SJSA1 (cell line): ENCODE measurements around the gene DSCAM. TPM values are rescaled to one million over a fixed set of nuclear protein-coding genes. Genes with fewer than 3 reads are reported as not detected.
"Not testable (repeated sequence)": the region's sequence is repeated elsewhere in the genome, so short reads cannot be mapped to it uniquely, and the experiment has no call there.

Source experiments
- DNase-seq, 2 experiments: peaks; one replicate each; pipeline ENCODE4 v3.0.0-alpha.2; 2015 to 2020; ENCODE audit warnings: low spot score in 2 of 2, low read depth in 1 of 2
- H3K27ac ChIP-seq: fragments of 250-450 bp; sonication (Bioruptor Pico); 2 replicates; pipeline ENCODE4 v1.5.1; 2020; ENCODE audit warnings: mild to moderate bottlenecking, moderate library complexity
- H3K27me3 ChIP-seq: fragments of 250-450 bp; sonication (Bioruptor Pico); replicated peaks from 2 replicates; pipeline ENCODE4 v1.5.1; 2020; ENCODE audit warnings: mild to moderate bottlenecking, moderate library complexity
- H3K36me3 ChIP-seq: fragments of 250-450 bp; sonication (Bioruptor Pico); 2 replicates; pipeline ENCODE4 v1.5.1; 2020; ENCODE audit warnings: mild to moderate bottlenecking
- H3K4me1 ChIP-seq: fragments of 250-450 bp; sonication (Bioruptor Pico); replicated peaks from 2 replicates; pipeline ENCODE4 v1.6.1; 2021; ENCODE audit warnings: mild to moderate bottlenecking
- H3K4me3 ChIP-seq: fragments of 250-450 bp; sonication (Bioruptor Pico); 2 replicates; pipeline ENCODE4 v1.5.1; 2020; ENCODE audit warnings: mild to moderate bottlenecking
- H3K9me3 ChIP-seq: fragments of 250-450 bp; sonication (Bioruptor Pico); replicated peaks from 2 replicates; pipeline ENCODE4 v1.5.1; 2020; ENCODE audit warnings: mild to moderate bottlenecking
- total RNA-seq: library from RNA; depleted of rRNA; stranded (reverse); fragments of >200 nt; shearing (Covaris generic); gene quantifications from 2 replicates; pipeline ENCODE4 v1.2.3, GENCODE V29; 2014; rRNA removed

Gene DSCAM, protein sequence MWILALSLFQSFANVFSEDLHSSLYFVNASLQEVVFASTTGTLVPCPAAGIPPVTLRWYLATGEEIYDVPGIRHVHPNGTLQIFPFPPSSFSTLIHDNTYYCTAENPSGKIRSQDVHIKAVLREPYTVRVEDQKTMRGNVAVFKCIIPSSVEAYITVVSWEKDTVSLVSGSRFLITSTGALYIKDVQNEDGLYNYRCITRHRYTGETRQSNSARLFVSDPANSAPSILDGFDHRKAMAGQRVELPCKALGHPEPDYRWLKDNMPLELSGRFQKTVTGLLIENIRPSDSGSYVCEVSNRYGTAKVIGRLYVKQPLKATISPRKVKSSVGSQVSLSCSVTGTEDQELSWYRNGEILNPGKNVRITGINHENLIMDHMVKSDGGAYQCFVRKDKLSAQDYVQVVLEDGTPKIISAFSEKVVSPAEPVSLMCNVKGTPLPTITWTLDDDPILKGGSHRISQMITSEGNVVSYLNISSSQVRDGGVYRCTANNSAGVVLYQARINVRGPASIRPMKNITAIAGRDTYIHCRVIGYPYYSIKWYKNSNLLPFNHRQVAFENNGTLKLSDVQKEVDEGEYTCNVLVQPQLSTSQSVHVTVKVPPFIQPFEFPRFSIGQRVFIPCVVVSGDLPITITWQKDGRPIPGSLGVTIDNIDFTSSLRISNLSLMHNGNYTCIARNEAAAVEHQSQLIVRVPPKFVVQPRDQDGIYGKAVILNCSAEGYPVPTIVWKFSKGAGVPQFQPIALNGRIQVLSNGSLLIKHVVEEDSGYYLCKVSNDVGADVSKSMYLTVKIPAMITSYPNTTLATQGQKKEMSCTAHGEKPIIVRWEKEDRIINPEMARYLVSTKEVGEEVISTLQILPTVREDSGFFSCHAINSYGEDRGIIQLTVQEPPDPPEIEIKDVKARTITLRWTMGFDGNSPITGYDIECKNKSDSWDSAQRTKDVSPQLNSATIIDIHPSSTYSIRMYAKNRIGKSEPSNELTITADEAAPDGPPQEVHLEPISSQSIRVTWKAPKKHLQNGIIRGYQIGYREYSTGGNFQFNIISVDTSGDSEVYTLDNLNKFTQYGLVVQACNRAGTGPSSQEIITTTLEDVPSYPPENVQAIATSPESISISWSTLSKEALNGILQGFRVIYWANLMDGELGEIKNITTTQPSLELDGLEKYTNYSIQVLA (N-terminal part only)
- total RNA-seq: not detected in 2 replicates

GRCh38 chr21:40846587-40847411 lies at the start of gene DSCAM:
Gene DSCAM (minus strand): TSS chr21:40847158. CDS start chr21:40846661, 497 bp downstream.
- H3K9me3 ChIP-seq: no peaks in the 10 kb centered on the region
- no peak within 1 kb of the TSS for H3K4me3 ChIP-seq
- no peaks in the 10 kb centered on the region for H3K4me1 ChIP-seq
- H3K27ac ChIP-seq: no peak within 1 kb of the TSS
- peaks cover 21% of the 10 kb centered on the region for H3K27me3 ChIP-seq
- H3K36me3 ChIP-seq: no peaks in the 10 kb centered on the region
- DNase-seq: no peak

GRCh38 chr21:40895697-40896096 lies 48.7 kb upstream of the DSCAM start:
- H3K27ac ChIP-seq, H3K4me1 ChIP-seq, H3K9me3 ChIP-seq, H3K4me3 ChIP-seq, DNase-seq, H3K36me3 ChIP-seq, H3K27me3 ChIP-seq: not testable (repeated sequence)

DNA sequence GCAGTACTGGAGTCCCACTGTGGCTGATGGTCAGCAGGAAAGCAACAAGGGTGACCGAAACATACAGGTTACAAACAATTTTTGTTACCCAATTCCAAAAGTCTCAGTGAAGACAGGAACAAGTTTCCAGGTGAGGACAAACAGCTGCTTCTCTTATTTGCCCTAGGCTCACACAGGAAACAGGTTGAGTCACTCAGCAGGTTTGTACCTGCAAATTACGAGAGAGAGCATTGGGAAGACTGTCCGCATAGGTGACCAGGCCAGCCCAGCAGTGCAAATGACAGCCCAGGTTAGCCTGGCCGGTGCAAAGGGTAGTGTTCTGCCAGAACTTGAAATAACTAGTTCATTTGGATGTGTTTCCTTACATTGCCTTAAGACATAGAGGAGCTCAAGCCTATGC lies 40.0 kb upstream of the DSCAM start:
- Histone ChIP-seq H3K27ac (no peak overlapping the region), H3K4me1 (no peaks in the 10 kb centered on the region), H3K36me3 (no peaks in the 10 kb centered on the region), H3K9me3 (no peaks in the 10 kb centered on the region), H3K27me3 (no peaks in the 10 kb centered on the region), H3K4me3 (no peak overlapping the region)
- no peak for DNase-seq

- DNase-seq: no peak
These were observed 39.0 kb upstream of the DSCAM start for GRCh38 chr21:40886006-40886405.

DNA sequence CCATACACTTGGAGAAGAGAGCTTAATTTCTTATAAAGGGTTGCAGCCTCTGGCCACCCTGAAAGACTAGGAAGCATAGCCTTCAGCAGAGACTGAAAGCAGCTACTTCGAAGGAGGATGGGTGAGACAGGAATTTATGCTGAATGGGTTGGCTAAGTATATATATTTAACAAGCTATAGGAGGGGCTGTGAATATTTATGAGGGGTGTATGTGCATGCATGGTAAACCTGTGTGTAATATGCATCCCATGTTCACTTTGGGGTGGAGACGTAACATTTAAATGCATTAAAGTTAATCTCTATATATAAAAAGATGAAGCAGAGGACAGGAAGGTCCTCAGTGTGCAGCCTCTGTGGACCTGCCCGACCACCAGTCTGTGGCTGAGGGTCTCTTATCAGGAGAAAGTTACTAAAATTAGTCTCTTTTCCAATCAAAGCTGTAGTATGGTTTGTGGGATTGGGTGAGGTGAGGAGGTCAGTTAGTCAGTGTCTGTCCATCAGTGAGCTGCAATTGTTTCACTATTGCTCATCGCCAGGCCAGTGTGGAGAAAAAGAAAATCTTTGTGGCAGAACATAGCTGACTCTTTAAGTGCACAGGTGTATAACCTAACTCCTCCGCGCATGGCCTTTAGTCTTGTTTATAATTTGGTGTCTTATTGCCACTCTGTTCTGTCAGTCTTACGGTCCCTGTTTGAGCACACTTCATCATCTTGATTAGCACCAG lies 35.4 kb upstream of the DSCAM start:
- Histone ChIP-seq H3K36me3 (no peaks in the 10 kb centered on the region), H3K4me1 (no peaks in the 10 kb centered on the region), H3K4me3 (no peak overlapping the region), H3K27ac (no peak overlapping the region), H3K9me3 (no peaks in the 10 kb centered on the region), H3K27me3 (no peaks in the 10 kb centered on the region)
- DNase-seq: no peak

More at GRCh38 chr21:40886006-40886405, 39.0 kb upstream of the DSCAM start:
- Histone ChIP-seq H3K9me3 (no peaks in the 10 kb centered on the region), H3K4me1 (no peaks in the 10 kb centered on the region), H3K4me3 (no peak overlapping the region), H3K27me3 (no peaks in the 10 kb centered on the region), H3K27ac (no peak overlapping the region), H3K36me3 (no peaks in the 10 kb centered on the region)

DNA sequence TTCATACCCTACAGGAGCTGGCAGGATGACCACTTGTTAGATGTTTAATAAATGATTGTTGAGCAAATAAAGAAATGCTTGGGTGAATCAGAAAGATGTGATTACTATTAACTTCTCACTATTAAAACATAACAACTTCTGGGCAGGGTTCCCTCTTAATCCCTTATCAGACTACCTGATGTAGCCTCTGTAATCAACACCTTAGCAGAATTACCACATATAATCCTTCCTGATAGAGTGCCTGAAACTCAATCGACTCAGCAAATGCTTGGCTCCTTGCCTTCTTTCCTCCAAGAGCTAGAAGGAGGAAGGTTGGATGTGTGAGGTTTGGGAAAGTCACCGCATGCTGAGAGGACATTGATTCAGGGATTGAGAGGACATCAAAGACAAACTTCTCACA lies 34.8 kb upstream of the DSCAM start:
- Histone ChIP-seq H3K27ac (no peak overlapping the region), H3K9me3 (no peaks in the 10 kb centered on the region), H3K4me1 (no peaks in the 10 kb centered on the region), H3K36me3 (no peaks in the 10 kb centered on the region), H3K4me3 (no peak overlapping the region), H3K27me3 (no peaks in the 10 kb centered on the region)
- no peak for DNase-seq

DNA sequence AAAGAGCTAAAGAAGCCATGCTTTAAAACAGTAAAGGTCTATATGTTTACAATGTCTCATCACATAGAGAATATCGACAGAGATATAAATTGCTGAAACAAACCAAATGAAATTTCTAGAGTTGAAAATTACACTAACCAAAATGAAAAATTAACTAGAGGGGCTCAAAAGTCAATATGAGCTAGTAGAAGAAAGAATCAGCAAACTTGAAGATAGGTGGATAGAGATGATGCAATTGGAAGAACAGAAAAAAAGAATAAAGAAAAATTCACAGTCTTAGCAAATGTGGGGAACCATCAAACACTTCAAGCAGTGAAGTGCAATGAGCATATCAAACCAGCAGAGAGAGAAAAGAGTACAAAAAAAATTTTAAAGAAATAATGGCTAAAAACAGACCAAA lies 24.1 kb upstream of the DSCAM start:
- H3K9me3 ChIP-seq: no peaks in the 10 kb centered on the region
- DNase-seq: no peak
- no peak overlapping the region for H3K27ac ChIP-seq

DNA sequence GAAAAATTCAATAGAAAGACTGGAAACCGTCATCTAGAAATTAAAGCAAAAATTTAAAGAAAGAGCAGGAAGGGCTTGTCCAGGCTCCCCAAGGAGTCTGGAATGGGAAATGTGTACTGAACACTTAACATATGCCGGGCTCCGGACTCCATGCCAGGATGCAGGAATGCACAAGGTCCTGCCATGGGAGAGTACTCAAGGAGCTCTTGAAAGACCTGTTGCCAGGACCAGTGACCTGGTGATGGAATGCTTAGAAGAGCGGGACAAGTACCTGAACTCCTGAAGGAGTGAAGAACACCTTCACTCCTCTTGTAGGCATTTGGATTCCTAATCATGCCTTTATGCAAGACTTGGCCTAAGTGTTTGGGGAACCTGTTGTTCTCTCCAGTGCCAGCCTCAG lies 16.9 kb upstream of the DSCAM start:
- Histone ChIP-seq H3K4me3 (no peak overlapping the region), H3K4me1 (no peaks in the 10 kb centered on the region), H3K36me3 (no peaks in the 10 kb centered on the region), H3K27ac (no peak overlapping the region), H3K9me3 (no peaks in the 10 kb centered on the region), H3K27me3 (no peaks in the 10 kb centered on the region)
- no peak for DNase-seq

More for the DNA sequence above, 24.1 kb upstream of the DSCAM start:
- no peaks in the 10 kb centered on the region for H3K4me1 ChIP-seq
- no peaks in the 10 kb centered on the region for H3K27me3 ChIP-seq
- H3K4me3 ChIP-seq: no peak overlapping the region
- H3K36me3 ChIP-seq: no peaks in the 10 kb centered on the region

DNA sequence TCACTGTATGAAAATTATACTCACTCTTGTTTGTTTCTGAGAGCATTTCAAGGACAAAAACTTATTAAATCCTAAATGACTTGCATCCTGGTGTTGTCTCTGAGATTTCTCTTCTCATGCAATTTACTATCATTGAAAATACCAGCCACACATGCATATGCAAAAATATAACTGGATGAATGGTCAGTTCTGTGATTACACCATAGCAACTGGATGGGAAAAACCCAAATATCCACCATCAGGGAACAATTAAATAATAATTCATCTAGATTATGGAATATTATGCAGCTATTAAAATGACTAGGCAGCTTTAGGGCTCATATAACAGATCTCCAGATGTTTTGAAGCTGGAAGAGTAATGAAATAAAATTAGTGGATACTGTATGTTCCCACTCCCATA lies 11.6 kb upstream of the DSCAM start:
- Histone ChIP-seq H3K27ac (no peak overlapping the region), H3K36me3 (no peaks in the 10 kb centered on the region), H3K4me3 (no peak overlapping the region), H3K27me3 (no peaks in the 10 kb centered on the region; the same call in 1 of the 2 replicates), H3K4me1 (no peaks in the 10 kb centered on the region), H3K9me3 (no peaks in the 10 kb centered on the region)
- no peak for DNase-seq

DNA sequence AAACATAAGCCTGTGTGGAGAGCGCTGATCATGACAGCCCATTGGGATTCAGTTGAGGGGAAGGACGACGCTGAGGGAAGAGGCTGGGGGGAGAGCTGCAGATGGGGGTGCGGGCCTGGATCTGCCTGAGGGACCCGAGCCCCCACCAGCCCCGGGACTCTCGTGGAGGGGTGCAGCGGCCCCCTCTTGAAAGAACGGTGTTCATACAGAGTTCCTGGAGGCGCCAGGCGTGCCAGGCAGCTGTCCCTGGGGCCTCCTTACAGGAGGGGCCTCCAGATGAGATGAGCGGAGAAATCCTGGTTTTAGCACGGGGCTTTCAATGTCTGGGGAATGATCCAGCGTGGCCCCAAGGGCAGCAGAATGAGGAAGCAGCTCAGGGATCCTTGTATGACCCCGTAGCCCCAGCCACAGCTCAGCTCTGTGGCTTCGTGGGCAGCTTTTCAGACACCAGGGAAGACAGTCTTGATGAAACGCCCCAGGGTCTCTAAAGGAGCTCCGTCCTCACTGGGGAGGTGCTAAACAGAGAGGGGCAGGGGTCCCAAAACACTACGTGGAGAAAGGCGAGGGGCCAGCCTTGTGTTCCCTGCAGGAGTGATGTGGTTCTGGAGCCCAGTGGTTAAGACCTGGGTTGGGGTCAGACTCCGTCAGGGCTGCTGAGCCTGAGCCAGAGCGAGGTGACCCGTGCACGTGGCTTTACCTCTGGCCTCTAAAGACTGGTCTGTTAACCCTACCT lies 7.2 kb upstream of the DSCAM start:
- Histone ChIP-seq H3K4me1 (no peaks in the 10 kb centered on the region), H3K27me3 (no peaks in the 10 kb centered on the region; the same call in 1 of the 2 replicates), H3K36me3 (no peaks in the 10 kb centered on the region), H3K4me3 (no peak overlapping the region), H3K9me3 (no peaks in the 10 kb centered on the region), H3K27ac (no peak overlapping the region)
- no peak for DNase-seq

GRCh38 chr21:40852563-40852962 lies 5.6 kb upstream of the DSCAM start:
- Histone ChIP-seq H3K4me3 (no peak overlapping the region), H3K36me3 (no peaks in the 10 kb centered on the region), H3K27me3 (peaks cover 4% of the 10 kb centered on the region; the same call in 1 of the 2 replicates), H3K9me3 (no peaks in the 10 kb centered on the region), H3K27ac (no peak overlapping the region), H3K4me1 (no peaks in the 10 kb centered on the region)
- DNase-seq: no peak

GRCh38 chr21:40851749-40852148 lies 4.8 kb upstream of the DSCAM start:
- Histone ChIP-seq H3K4me1 (no peaks in the 10 kb centered on the region), H3K27me3 (peaks cover 10% of the 10 kb centered on the region), H3K9me3 (no peaks in the 10 kb centered on the region), H3K4me3 (no peak overlapping the region), H3K36me3 (no peaks in the 10 kb centered on the region), H3K27ac (no peak overlapping the region)
- no peak for DNase-seq
